ENCODE results near the gene FNDC3B. TPM values are rescaled to one million over a fixed set of nuclear protein-coding genes. Genes with fewer than 3 reads are reported as not detected.
"Not testable (repeated sequence)": the region's sequence is repeated elsewhere in the genome, so short reads cannot be mapped to it uniquely, and the experiment has no call there.

The FNDC3B gene
- total and polyA plus RNA-seq, 5 experiments from 2014 or later = 6.5 to 20.6 (median 8.8) TPM

- DNase-seq = peak in 5 of 10 donors; percentile 16 to 53 (median 47)
- Mint-ChIP-seq H3K27me3 (peaks cover 0 to 11% (median 4%) of the 10 kb centered on the region in 5 donors), H3K27ac (no peak overlapping the region), H3K4me3 (no peak overlapping the region), H3K9me3 (no peaks in the 10 kb centered on the region), H3K4me1 (peaks cover 7 to 21% (median 17%) of the 10 kb centered on the region in 4 donors), H3K36me3 (no peaks in the 10 kb centered on the region)
- POLR2A ChIA-PET = interaction anchor here (1.0 kb wide), 1 partner anchor 72 kb away, joined by 3 read pairs; no protein-coding TSS in a partner anchor
- ATAC-seq = no peak
Measured at GRCh38 chr3:172034786-172035685, 4.3 kb upstream of the FNDC3B start.

- Mint-ChIP-seq H3K4me3 (no peak overlapping the region), H3K27me3 (peaks cover 0 to 11% (median 4%) of the 10 kb centered on the region in 5 donors), H3K36me3 (no peaks in the 10 kb centered on the region), H3K9me3 (no peaks in the 10 kb centered on the region), H3K27ac (no peak overlapping the region), H3K4me1 (peaks cover 9 to 31% (median 24%) of the 10 kb centered on the region in 4 donors)
- DNase-seq = no peak
- no peak for ATAC-seq
- POLR2A ChIA-PET = no interaction called here
Measured at GRCh38 chr3:172036541-172037215, 2.7 kb upstream of the FNDC3B start.

DNA sequence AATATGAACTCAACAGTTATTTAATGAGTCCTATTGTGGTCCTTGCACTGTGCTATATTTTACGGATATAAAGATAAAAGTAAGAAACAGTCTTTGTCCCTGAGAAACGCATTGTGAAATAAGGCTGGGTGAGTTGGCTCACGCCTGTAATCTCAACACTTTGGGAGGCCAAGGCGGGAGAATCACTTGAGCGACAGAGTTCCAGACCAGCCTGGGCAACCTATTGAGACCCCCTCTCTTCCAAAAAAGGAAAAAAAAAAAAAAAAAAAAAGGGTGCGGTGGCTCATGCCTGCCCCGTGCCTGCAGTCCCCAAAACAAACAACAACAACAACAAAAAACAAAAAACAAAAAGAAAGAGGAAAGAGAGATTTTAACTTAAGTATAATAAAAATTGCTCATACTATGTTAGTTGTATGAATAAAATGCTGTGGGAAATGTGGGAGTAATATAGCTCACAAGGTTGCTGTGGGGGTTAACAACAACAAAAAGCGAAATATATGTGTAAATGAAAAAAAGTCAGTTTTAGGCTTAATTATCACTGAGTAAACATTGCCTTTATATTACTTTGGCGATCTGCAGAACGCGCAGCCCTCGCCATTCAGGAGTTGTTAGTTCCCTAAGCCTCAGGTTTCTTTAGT, 461 bp upstream of the FNDC3B start:
- H3K4me1 Mint-ChIP-seq = peaks cover 8 to 51% (median 35%) of the 10 kb centered on the region in 4 donors
- H3K27ac Mint-ChIP-seq = peak overlapping the region; percentile 92 to 98 (median 97)

DNA sequence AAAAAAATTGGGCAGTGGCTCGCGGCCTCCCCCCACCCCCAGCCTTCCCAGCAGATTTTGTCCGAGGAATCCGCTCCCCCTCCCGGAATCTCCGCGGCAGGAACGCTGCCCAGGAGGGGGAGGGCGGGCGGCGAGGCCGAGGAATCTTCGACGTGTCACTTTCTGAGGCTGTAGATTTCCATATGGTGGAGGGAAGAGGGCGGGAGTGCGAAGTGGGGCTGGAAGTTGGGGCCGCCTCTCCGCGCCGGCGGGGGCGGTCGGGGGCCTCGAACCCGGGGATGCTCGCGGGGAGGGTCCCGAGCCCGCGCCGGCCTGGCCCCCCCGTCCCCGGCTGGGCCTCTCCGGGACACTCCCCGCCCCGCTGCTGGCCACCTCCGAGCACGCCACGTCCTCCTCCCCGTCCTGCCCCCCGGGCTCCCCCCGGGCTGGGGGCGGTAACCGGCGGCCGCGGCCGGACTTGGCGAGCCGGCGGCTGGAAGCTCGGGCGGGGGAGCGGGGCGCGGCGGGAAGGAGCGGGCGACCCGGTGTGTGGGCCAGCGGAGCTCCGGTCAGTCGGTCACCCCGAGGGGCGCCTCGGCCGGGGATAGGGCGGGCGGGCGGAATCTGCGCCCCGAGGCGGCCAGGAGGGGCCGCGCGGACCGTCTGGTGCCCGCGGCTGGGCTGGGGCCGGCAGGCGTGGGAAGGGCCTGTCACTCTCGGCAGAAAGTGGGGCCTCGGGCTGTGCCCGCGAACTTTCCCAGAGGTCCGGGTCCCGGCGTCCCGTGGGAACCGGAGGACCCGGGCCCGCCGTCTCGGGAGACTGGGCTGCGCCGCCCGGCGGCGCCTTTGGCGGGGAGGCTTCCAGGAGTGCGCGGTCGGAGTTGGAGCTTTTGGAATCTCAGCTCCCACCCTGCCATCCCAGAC, 951 bp downstream of the FNDC3B start:
- peak overlapping the region in 7 of 10 donors; percentile 67 to 91 (median 77) for H3K27ac Mint-ChIP-seq
- H3K27me3 Mint-ChIP-seq = peaks cover 0 to 1% (median 0%) of the 10 kb centered on the region in 5 donors
- peaks cover 6 to 58% (median 39%) of the 10 kb centered on the region in 4 donors for H3K4me1 Mint-ChIP-seq
- no peaks in the 10 kb centered on the region for H3K9me3 Mint-ChIP-seq
- POLR2A ChIA-PET = interaction anchor here (2.6 kb wide), 1 partner anchor 63 kb away, joined by 13 read pairs; no protein-coding TSS in a partner anchor
- ATAC-seq (peak in 1 of 2 donors; percentile 33), DNase-seq (peak in 9 of 10 donors; percentile 12 to 67 (median 22))
- H3K4me3 Mint-ChIP-seq = peak overlapping the region; percentile 80 to 100 (median 92)
- no peaks in the 10 kb centered on the region for H3K36me3 Mint-ChIP-seq

More for the DNA sequence above, 461 bp upstream of the FNDC3B start:
- Mint-ChIP-seq H3K9me3 (no peaks in the 10 kb centered on the region), H3K27me3 (peaks cover 0 to 2% (median 0%) of the 10 kb centered on the region in 5 donors), H3K36me3 (no peaks in the 10 kb centered on the region), H3K4me3 (peak overlapping the region; percentile 94 to 100 (median 99))
- DNase-seq (no peak), ATAC-seq (peak; percentile 9 to 24)
- POLR2A ChIA-PET = interaction anchor here (0.6 to 1.8 kb wide), 2 partner anchors 12 to 69 kb away, joined by 3 to 17 read pairs; no protein-coding TSS in a partner anchor

- peaks cover 0 to 1% (median 0%) of the 10 kb centered on the region in 5 donors for H3K27me3 Mint-ChIP-seq
- ATAC-seq (no peak), DNase-seq (no peak)
- H3K9me3 Mint-ChIP-seq = no peaks in the 10 kb centered on the region
- no peaks in the 10 kb centered on the region for H3K36me3 Mint-ChIP-seq
- POLR2A ChIA-PET = interaction anchor here (2.6 kb wide), 1 partner anchor 62 kb away, joined by 13 read pairs; no protein-coding TSS in a partner anchor
- H3K27ac Mint-ChIP-seq = peak overlapping the region; percentile 53 to 93 (median 78)
- peak overlapping the region; percentile 70 to 88 (median 84) for H3K4me3 Mint-ChIP-seq
- H3K4me1 Mint-ChIP-seq = peaks cover 8 to 60% (median 45%) of the 10 kb centered on the region in 4 donors
Measured at GRCh38 chr3:172040981-172041963, 1.9 kb downstream of the FNDC3B start.

DNA sequence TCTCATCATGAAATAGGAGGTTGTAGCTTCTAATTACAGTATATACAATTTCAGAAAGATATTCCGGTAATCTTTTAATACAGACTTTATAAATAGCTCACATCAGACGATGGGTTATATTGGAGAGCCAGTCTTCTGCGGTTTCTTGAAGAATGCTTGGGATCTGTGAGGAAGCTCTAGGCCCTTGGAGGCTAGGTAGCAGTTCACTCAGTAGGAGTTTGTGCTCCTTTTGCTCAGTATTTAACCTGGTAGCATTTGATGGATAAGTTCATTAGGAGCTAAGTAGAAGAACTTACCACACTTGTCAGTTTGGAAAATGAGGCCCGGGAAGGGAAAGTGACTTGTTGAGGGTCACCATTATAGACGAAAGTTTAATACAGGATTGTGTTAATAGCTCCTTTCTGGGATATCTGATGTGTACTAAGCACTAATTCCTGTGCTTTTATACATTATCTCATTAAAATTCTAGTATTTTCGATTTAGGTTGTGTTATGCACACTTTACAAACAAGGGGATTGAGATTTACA, 2.8 kb downstream of the FNDC3B start:
- no peaks in the 10 kb centered on the region for H3K36me3 Mint-ChIP-seq
- H3K4me3 Mint-ChIP-seq = peak overlapping the region in 8 of 10 donors; percentile 29 to 88 (median 80)
- H3K27ac Mint-ChIP-seq = peak overlapping the region in 4 of 10 donors; percentile 15 to 91 (median 44)
- peaks cover 8 to 65% (median 47%) of the 10 kb centered on the region in 4 donors for H3K4me1 Mint-ChIP-seq
- H3K9me3 Mint-ChIP-seq = no peaks in the 10 kb centered on the region
- DNase-seq (no peak), ATAC-seq (no peak)
- POLR2A ChIA-PET = interaction anchor here (0.7 to 2.6 kb wide), 2 partner anchors 13 to 61 kb away, joined by 3 to 13 read pairs; no protein-coding TSS in a partner anchor
- peaks cover 0 to 1% (median 0%) of the 10 kb centered on the region in 5 donors for H3K27me3 Mint-ChIP-seq

DNA sequence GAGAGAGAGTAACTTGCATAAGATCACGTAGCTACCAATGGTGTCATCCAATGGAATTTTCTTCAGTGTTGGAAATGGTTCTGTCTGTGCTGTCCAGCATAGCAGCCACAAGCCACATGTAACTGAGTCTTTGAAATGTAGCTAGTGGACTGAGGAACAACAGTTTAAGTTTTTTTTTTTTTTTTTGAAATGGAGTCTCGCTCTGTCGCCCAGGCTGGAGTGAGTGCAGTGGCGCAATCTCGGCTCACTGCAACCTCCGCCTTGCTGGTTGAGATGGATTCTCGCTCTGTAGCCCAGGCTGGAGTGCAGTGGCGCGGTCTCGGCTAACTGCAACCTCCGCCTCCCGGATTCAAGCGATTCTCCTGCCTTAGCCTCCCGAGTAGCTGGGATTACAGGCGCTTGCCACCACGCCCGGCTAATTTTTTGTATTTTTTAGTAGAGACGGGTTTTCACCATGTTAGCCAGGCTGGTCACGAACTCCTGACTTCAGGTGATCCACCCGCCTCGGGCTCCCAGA, 3.3 kb downstream of the FNDC3B start:
- not testable (repeated sequence) for H3K9me3 Mint-ChIP-seq, H3K27me3 Mint-ChIP-seq, DNase-seq, ATAC-seq, H3K36me3 Mint-ChIP-seq
- Mint-ChIP-seq H3K27ac (peak overlapping the region in 1 of 10 donors; percentile 15), H3K4me1 (peaks cover 10 to 62% (median 48%) of the 10 kb centered on the region in 4 donors), H3K4me3 (peak overlapping the region in 2 of 10 donors; percentile 33 to 86)
- POLR2A ChIA-PET = interaction anchor here (0.7 to 2.6 kb wide), 2 partner anchors 13 to 60 kb away, joined by 3 to 13 read pairs; no protein-coding TSS in a partner anchor

DNA sequence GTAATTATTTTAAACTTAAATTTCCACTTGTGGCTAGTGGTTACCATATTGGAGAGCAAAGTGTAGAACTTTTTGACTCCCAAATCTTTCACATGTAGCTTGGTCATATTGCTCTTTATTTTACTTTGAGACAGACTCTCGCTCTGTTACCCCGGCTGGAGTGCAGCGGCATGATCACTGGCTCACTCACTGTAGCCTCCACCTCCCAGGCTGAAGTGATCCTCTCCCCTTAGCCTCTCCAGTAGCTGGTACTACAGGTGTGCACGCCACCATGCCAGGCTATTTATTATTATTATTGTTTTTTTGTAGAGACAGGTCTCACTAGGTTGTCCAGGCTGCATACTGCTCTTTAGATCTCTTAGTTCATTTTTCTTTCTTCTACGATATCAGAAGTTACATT, 3.9 kb downstream of the FNDC3B start:
- peaks cover 10 to 59% (median 46%) of the 10 kb centered on the region in 4 donors for H3K4me1 Mint-ChIP-seq
- no peaks in the 10 kb centered on the region for H3K9me3 Mint-ChIP-seq
- ATAC-seq (no peak), DNase-seq (no peak)
- H3K27me3 Mint-ChIP-seq = peaks cover 0 to 1% (median 0%) of the 10 kb centered on the region in 5 donors
- peak overlapping the region in 2 of 10 donors; percentile 30 to 71 for H3K4me3 Mint-ChIP-seq
- H3K27ac Mint-ChIP-seq = peak overlapping the region in 2 of 10 donors; percentile 28 to 78
- H3K36me3 Mint-ChIP-seq = no peaks in the 10 kb centered on the region
- POLR2A ChIA-PET = no interaction called here

DNA sequence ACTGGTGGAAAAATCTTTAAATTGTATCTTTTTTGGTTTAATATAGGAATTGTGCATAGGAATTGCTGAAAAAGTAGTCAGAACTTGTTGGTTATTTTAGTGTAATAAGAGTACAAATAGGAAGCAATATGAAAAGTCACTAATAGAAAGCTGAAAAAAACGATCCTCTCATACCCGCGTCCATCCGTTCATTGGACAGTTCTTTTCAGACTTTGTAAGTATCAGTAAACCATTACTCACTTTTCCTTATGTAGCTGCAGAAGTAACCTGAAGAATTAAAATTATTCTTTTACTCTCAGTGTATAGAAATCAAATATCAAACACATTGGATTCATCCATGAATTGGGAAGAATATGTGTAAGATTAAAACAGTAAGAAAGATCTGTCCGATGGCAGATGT, 4.4 kb downstream of the FNDC3B start:
- POLR2A ChIA-PET = no interaction called here
- H3K36me3 Mint-ChIP-seq = no peaks in the 10 kb centered on the region
- H3K27ac Mint-ChIP-seq = no peak overlapping the region
- DNase-seq (no peak), ATAC-seq (no peak)
- H3K4me3 Mint-ChIP-seq = no peak overlapping the region
- peaks cover 0 to 1% (median 0%) of the 10 kb centered on the region in 5 donors for H3K27me3 Mint-ChIP-seq
- no peaks in the 10 kb centered on the region for H3K9me3 Mint-ChIP-seq
- peaks cover 10 to 59% (median 45%) of the 10 kb centered on the region in 4 donors for H3K4me1 Mint-ChIP-seq

Data from naive thymus-derived CD8-positive, alpha-beta T cell (primary cell).